ENCODE results near the gene MAPKAPK2. TPM values are rescaled to one million over a fixed set of nuclear protein-coding genes. Genes with fewer than 3 reads are reported as not detected.

Gene MAPKAPK2
- total RNA-seq, 1 donor from 2014 or later, result 93.8 TPM

GRCh38 chr1:206674236-206674635 lies 10.5 kb upstream of the MAPKAPK2 start:
- Mint-ChIP-seq H3K4me1 (ENCODE audit: low read depth, unreplicated experiment) (no peaks in the 10 kb centered on the region), H3K36me3 (ENCODE audit: unreplicated experiment) (no peaks in the 10 kb centered on the region), H3K27me3 (ENCODE audit: unreplicated experiment) (peaks cover 5% of the 10 kb centered on the region), H3K27ac (ENCODE audit: unreplicated experiment) (no peak overlapping the region), H3K4me3 (ENCODE audit: unreplicated experiment) (no peak overlapping the region), H3K9me3 (ENCODE audit: unreplicated experiment) (peaks cover 5% of the 10 kb centered on the region)
- no peak for TF ChIP-seq CTCF (IDR thresholded peaks at IDR 0.05; ENCODE audit: partially characterized antibody, unreplicated experiment)
- DNase-seq, result no peak

GRCh38 chr1:206674745-206675175 lies 9.9 kb upstream of the MAPKAPK2 start:
- Mint-ChIP-seq H3K27ac (ENCODE audit: unreplicated experiment) (no peak overlapping the region), H3K4me1 (ENCODE audit: low read depth, unreplicated experiment) (no peaks in the 10 kb centered on the region), H3K4me3 (ENCODE audit: unreplicated experiment) (no peak overlapping the region), H3K27me3 (ENCODE audit: unreplicated experiment) (peaks cover 5% of the 10 kb centered on the region), H3K36me3 (ENCODE audit: unreplicated experiment) (no peaks in the 10 kb centered on the region), H3K9me3 (ENCODE audit: unreplicated experiment) (peaks cover 5% of the 10 kb centered on the region)
- DNase-seq, result no peak
- no peak for TF ChIP-seq CTCF (IDR thresholded peaks at IDR 0.05; ENCODE audit: partially characterized antibody, unreplicated experiment)

- Mint-ChIP-seq H3K27ac (ENCODE audit: unreplicated experiment) (no peak overlapping the region), H3K4me1 (ENCODE audit: low read depth, unreplicated experiment) (no peaks in the 10 kb centered on the region), H3K27me3 (ENCODE audit: unreplicated experiment) (peaks cover 5% of the 10 kb centered on the region), H3K36me3 (ENCODE audit: unreplicated experiment) (no peaks in the 10 kb centered on the region), H3K4me3 (ENCODE audit: unreplicated experiment) (no peak overlapping the region), H3K9me3 (ENCODE audit: unreplicated experiment) (peaks cover 5% of the 10 kb centered on the region)
- no peak for DNase-seq
- no peak for TF ChIP-seq CTCF (IDR thresholded peaks at IDR 0.05; ENCODE audit: partially characterized antibody, unreplicated experiment)
These were observed 8.2 kb upstream of the MAPKAPK2 start for GRCh38 chr1:206676499-206676898.

- Mint-ChIP-seq H3K4me3 (ENCODE audit: unreplicated experiment) (no peak overlapping the region), H3K36me3 (ENCODE audit: unreplicated experiment) (no peaks in the 10 kb centered on the region), H3K27me3 (ENCODE audit: unreplicated experiment) (peaks cover 5% of the 10 kb centered on the region), H3K4me1 (ENCODE audit: low read depth, unreplicated experiment) (no peaks in the 10 kb centered on the region), H3K27ac (ENCODE audit: unreplicated experiment) (no peak overlapping the region), H3K9me3 (ENCODE audit: unreplicated experiment) (peaks cover 5% of the 10 kb centered on the region)
- DNase-seq, result no peak
- no peak for TF ChIP-seq CTCF (IDR thresholded peaks at IDR 0.05; ENCODE audit: partially characterized antibody, unreplicated experiment)
These were observed 6.2 kb upstream of the MAPKAPK2 start for GRCh38 chr1:206678490-206678889.

GRCh38 chr1:206679738-206680211 lies 4.9 kb upstream of the MAPKAPK2 start:
- Mint-ChIP-seq H3K27ac (ENCODE audit: unreplicated experiment) (no peak overlapping the region), H3K9me3 (ENCODE audit: unreplicated experiment) (peaks cover 5% of the 10 kb centered on the region), H3K27me3 (ENCODE audit: unreplicated experiment) (peaks cover 5% of the 10 kb centered on the region), H3K4me1 (ENCODE audit: low read depth, unreplicated experiment) (no peaks in the 10 kb centered on the region), H3K4me3 (ENCODE audit: unreplicated experiment) (no peak overlapping the region), H3K36me3 (ENCODE audit: unreplicated experiment) (no peaks in the 10 kb centered on the region)
- TF ChIP-seq CTCF (IDR thresholded peaks at IDR 0.05; ENCODE audit: partially characterized antibody, unreplicated experiment), result no peak
- no peak for DNase-seq

All from glutamatergic neuron (in vitro differentiated cells).